Osteocyte (in vitro differentiated cells): Measurements from ENCODE around the gene RASAL1. TPM values are rescaled to one million over a fixed set of nuclear protein-coding genes. Genes with fewer than 3 reads are reported as not detected.

Experiments used
- DNase-seq: peaks from one replicate; pipeline ENCODE4 v3.0.0; 2021; ENCODE audit warnings: mixed read lengths; ENCODE audit not compliant: unreplicated experiment; ENCODE audit errors: extremely low spot score
- H3K27ac Mint-ChIP-seq: one replicate; pipeline ENCODE4 v1.8.0; 2021; ENCODE audit warnings: mild to moderate bottlenecking, mixed read lengths; ENCODE audit not compliant: unreplicated experiment
- H3K27me3 Mint-ChIP-seq: one replicate; pipeline ENCODE4 v1.8.0; 2021; ENCODE audit warnings: mixed read lengths; ENCODE audit not compliant: unreplicated experiment
- H3K36me3 Mint-ChIP-seq: one replicate; pipeline ENCODE4 v1.8.0; 2021; ENCODE audit warnings: mixed read lengths; ENCODE audit not compliant: unreplicated experiment
- H3K4me1 Mint-ChIP-seq: one replicate; pipeline ENCODE4 v1.8.0; 2021; ENCODE audit warnings: mixed read lengths; ENCODE audit not compliant: unreplicated experiment
- H3K4me3 Mint-ChIP-seq: one replicate; pipeline ENCODE4 v1.8.0; 2021; ENCODE audit warnings: mild to moderate bottlenecking, moderate library complexity, mixed read lengths; ENCODE audit not compliant: unreplicated experiment
- H3K9me3 Mint-ChIP-seq: one replicate; pipeline ENCODE4 v1.8.0; 2021; ENCODE audit warnings: mixed read lengths; ENCODE audit not compliant: unreplicated experiment
- CTCF ChIP-seq: fragments of 200-600 bp; sonication (generic); IDR thresholded peaks from 2 replicates; pipeline ENCODE4 v1.5.0; 2021; ENCODE audit warnings: antibody characterized with exemption, mild to moderate bottlenecking, moderate library complexity
- total RNA-seq: library from RNA; stranded (reverse); gene quantifications from 2 replicates; pipeline ENCODE4 v1.2.1, GENCODE V29; 2021

Gene RASAL1
- total RNA-seq, 1 donor from 2014 or later: not detected

- no peak for TF ChIP-seq CTCF
- H3K36me3 Mint-ChIP-seq: no peaks in the 10 kb centered on the region
- H3K4me1 Mint-ChIP-seq: no peaks in the 10 kb centered on the region
- DNase-seq: no peak
- no peak overlapping the region for H3K27ac Mint-ChIP-seq
- H3K4me3 Mint-ChIP-seq: no peak overlapping the region
- peaks cover 30% of the 10 kb centered on the region for H3K27me3 Mint-ChIP-seq
- no peaks in the 10 kb centered on the region for H3K9me3 Mint-ChIP-seq
Measured at GRCh38 chr12:113115455-113116126, 20.0 kb downstream of the RASAL1 start.

- Mint-ChIP-seq H3K27ac (no peak overlapping the region), H3K4me3 (no peak overlapping the region), H3K27me3 (peaks cover 30% of the 10 kb centered on the region), H3K36me3 (no peaks in the 10 kb centered on the region), H3K9me3 (no peaks in the 10 kb centered on the region), H3K4me1 (no peaks in the 10 kb centered on the region)
- no peak for TF ChIP-seq CTCF
- no peak for DNase-seq
Measured at GRCh38 chr12:113114447-113115178, 20.9 kb downstream of the RASAL1 start.

- H3K4me3 Mint-ChIP-seq: no peak overlapping the region
- H3K27me3 Mint-ChIP-seq: peaks cover 34% of the 10 kb centered on the region
- DNase-seq: no peak
- no peak for TF ChIP-seq CTCF
- no peaks in the 10 kb centered on the region for H3K36me3 Mint-ChIP-seq
- H3K27ac Mint-ChIP-seq: no peak overlapping the region
- H3K9me3 Mint-ChIP-seq: no peaks in the 10 kb centered on the region
- no peaks in the 10 kb centered on the region for H3K4me1 Mint-ChIP-seq
Measured at GRCh38 chr12:113113397-113113796, 22.2 kb downstream of the RASAL1 start.

- no peak overlapping the region for H3K27ac Mint-ChIP-seq
Measured at GRCh38 chr12:113112043-113112899, 23.3 kb downstream of the RASAL1 start.

More at GRCh38 chr12:113112043-113112899, 23.3 kb downstream of the RASAL1 start:
- no peak for DNase-seq
- H3K4me1 Mint-ChIP-seq: no peaks in the 10 kb centered on the region
- no peaks in the 10 kb centered on the region for H3K9me3 Mint-ChIP-seq
- peaks cover 39% of the 10 kb centered on the region for H3K27me3 Mint-ChIP-seq
- no peaks in the 10 kb centered on the region for H3K36me3 Mint-ChIP-seq
- no peak overlapping the region for H3K4me3 Mint-ChIP-seq
- no peak for TF ChIP-seq CTCF
